ENCODE measurements around the gene AATF.

The AATF gene

DNA sequence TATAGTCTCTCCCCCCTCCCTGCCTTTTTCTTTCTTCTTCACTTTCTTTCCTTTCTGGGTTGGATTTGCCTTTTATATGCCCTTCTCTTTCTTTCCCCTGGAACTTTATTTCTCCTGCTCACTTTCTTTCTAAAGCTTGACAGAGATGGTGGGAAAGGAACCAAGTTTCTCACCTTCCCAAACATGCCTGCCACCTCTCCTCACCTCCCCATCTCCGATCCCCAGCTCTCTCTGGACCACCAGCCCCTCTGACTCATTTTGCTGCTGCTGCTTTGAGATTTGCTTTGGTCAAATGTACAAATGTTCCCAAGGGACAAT, 18.2 kb upstream of the AATF start:
- no peak for DNase-seq (ENCODE audit: low spot score)

- DNase-seq (ENCODE audit: low spot score): no peak
Measured at GRCh38 chr17:36931096-36931696, 17.6 kb upstream of the AATF start.

DNA sequence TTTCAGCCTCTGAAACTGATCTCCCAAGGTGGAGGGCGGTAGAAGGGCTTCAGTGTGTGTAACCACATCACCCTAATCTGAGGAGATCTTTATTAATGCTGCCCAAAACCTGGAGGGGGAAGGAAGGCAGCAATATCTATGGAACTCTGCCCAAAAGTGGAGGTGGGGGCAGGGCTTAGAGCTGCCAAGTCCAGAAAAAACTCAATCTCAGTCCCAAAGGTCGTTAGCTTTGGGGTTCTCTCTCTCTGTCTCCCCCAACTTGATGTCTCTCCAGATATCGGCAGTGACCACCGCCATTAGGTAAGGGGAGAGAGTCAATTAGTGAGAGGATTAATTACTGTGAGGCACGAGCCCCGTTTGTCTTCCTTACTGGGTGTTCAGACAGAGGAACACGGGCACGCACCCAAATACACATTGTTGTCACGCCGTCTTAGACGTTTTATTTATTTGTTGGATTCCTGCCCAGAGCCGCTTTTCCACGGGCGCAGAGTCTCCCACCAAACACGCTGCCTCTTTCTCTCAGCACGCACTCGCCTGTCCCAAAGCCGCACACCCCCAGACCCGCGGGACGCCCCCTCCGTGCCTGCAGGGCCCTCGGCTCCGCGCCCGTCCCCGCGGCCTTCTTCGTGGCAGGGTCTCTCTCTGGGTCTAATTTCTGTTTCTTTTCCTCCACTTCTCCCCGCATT, 16.9 kb upstream of the AATF start:
- DNase-seq (ENCODE audit: low spot score): no peak

- DNase-seq (ENCODE audit: low spot score): no peak
Measured at GRCh38 chr17:36932383-36932693, 16.4 kb upstream of the AATF start.

DNA sequence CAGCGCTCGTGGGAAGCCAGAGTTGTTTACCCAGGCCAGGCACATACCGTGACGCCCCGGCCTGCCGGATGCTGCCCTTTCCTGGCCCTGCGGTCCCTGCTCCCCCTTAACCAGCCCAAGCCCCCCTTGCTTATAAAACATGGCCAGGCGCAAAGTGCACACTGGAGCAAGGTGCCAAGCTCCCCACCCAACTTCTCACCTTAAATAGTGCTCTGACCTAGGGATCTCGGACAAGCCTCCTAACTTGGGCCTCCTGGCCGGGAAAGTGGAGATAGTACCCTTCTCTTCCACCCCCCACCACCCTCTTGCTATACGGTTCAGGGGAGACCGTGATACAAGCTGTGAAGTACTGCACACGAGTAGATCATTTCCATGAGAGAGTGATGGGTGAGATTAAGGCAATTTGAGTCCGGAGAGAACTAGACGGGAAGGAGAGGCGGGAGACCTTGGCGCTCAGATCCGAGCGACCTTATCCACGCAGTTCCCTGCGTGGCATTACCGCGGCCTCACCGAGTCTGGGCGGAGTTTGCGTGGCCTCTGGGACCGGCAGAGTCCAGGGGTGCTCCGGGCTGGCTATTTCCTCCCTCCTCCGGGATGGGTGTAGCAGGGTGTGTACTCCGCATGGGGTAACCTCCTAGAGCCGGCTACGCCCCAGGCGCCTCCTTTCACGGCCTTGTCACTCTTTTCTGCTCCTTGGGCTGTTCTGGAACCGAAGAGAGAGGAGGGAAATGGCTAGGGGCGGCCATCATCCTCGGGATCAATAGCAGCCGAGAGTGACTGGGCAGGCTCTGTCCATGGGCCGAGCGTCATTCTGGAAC, 15.9 kb upstream of the AATF start:
- no peak for DNase-seq (ENCODE audit: low spot score)

- no peak for DNase-seq (ENCODE audit: low spot score)
Measured at GRCh38 chr17:36933512-36934143, 15.1 kb upstream of the AATF start.

DNA sequence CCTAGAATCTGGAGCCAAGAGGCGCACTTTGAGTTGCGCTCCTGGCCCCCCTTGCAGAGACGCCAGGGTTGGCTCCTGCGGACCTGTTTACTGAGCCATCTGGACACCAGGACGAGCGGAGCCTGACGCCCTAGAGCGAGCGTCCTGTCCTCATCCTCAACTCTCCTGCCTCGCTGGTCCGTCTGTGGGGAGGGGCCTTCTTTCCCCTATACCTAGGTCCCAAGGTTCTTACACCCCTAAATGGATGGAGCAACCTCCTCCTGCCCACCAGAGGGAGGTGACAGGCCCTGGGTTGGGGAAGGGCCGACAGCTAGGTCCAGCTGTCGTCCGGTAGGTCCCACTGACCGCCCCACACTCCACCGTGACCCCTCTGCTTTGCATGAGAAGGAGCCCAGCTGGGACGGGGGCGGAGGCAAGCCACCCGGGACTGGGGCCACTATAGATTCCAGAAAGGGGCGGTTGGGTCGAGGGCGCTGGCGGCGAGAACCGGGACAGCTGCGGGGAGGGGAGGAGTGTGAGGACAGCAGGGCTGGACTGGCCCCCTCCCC, 14.5 kb upstream of the AATF start:
- no peak for DNase-seq (ENCODE audit: low spot score)

- DNase-seq (ENCODE audit: low spot score): no peak
Measured at GRCh38 chr17:36934692-36935630, 13.8 kb upstream of the AATF start.

GRCh38 chr17:36935671-36936454, 12.9 kb upstream of the AATF start:
- DNase-seq (ENCODE audit: low spot score): no peak

GRCh38 chr17:36936455-36937000, 12.2 kb upstream of the AATF start:
- DNase-seq (ENCODE audit: low spot score): no peak

- no peak for DNase-seq (ENCODE audit: low spot score)
Measured at GRCh38 chr17:36937001-36937958, 11.5 kb upstream of the AATF start, which contains the start of gene LHX1. Gene LHX1, plus strand, starts transcription at chr17:36937475. Its CDS starts 723 bp downstream, at chr17:36938198.

GRCh38 chr17:36937959-36938565, 10.7 kb upstream of the AATF start:
- no peak for DNase-seq (ENCODE audit: low spot score)

GRCh38 chr17:36938566-36939051, 10.1 kb upstream of the AATF start:
- no peak for DNase-seq (ENCODE audit: low spot score)

DNA sequence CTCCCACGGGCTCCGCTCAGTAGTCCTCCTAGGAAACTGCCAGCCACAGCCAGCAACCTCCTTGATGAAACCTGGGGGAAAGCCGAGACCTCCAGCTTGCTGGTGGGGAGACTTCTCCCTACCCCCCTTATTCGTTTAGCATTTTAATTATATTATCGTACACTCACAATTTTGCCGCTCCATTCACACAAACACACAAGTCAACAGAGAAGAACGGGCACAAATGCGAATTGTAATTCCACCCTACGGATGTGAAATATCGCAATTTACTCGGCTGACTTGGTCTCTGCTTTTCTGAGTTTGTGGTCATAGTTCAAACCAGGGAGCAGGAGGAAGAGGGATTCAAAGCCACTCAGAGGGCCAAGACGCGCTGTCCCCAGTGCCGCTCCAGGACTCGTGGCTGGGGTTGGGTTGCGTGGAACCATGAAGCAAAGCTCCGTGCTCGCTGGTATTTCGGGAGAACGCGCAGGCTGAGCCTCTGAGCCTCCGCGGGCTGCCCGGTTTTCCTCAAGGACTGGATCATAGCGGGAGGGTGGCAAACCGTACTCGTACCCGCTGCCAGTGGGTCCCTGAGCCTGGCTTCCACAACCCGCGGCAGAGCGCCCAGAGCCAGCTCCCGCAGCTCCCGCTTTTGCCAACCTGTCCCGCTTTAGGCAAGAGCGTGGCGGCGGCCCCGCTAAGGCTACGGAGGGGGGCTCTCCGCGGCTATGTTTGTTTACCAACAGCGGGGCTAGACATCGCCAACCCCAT, 9.5 kb upstream of the AATF start:
- no peak for DNase-seq (ENCODE audit: low spot score)

- no peak for DNase-seq (ENCODE audit: low spot score)
Measured at GRCh38 chr17:36939802-36940312, 8.9 kb upstream of the AATF start.

DNA sequence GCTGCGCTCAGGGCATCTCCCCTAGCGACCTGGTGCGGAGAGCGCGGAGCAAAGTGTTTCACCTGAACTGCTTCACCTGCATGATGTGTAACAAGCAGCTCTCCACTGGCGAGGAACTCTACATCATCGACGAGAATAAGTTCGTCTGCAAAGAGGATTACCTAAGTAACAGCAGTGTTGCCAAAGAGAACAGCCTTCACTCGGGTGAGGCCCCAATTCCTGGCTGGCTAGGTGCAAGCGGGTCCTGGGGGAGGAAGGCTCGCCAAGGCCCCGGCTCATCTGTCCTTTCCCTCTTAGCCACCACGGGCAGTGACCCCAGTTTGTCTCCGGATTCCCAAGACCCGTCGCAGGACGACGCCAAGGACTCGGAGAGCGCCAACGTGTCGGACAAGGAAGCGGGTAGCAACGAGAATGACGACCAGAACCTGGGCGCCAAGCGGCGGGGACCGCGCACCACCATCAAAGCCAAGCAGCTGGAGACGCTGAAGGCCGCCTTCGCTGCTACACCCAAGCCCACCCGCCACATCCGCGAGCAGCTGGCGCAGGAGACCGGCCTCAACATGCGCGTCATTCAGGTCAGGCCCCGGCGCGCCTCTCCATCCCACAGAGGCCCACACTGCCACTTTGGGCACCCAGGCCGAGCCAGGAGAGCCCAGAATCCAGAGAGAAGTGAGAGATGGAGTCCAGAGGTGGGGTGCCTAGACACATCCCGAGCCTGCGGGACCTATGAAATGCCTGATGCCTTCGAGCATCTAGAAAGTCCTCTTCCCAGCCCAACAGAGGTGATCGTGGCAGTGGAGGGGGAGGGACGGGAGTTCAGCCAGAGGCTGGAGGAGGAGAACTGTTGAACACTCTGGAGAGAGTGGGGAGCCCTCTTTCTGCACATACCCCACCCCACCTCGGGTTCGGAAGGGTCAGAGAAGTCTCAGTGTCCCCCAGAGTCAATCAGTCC, 8.2 kb upstream of the AATF start:
- DNase-seq (ENCODE audit: low spot score): no peak
